ENCODE results near the gene BCOR.

Gene BCOR

DNA sequence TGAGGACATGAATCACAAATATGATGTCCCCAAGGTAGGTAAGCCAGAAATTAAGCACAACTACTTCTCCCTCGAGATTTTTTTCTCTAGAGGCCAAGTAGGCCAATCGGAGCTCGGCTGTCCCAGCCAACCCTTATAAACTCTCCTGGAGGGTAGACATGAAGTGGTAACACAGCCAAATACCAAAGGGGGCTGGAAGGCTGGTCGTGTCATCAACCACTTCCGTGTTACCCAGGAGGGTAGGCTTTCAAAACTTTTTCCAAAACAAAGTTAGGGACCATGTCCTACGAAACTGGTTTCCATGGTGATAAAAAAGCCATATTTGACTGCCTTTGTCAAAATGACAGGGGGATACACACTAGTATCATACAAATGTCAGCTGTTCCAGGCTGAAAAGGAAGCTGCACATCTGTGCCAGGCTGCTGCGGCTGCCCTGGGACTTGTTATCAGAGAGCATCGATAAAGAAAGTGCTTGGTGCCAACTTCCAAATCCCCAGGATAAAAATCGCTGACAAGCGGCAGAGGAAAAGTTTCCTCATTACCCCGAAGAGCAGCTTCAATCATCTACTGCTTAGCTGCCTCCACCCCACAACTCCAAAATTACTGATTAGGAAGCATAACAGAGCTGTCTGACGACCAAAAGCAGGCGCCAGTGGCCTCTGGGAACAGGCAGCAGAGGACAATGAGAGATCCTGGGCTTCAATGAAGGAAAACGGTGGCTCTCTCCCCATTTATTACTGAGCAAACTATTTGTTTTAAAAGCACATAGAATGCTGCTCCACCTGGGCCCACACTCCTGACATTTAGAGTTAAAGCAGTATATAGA is 20.8 kb downstream of the BCOR start:
- H3K27ac ChIP-seq: peak overlapping the region; percentile 4; the same call in 1 of the 2 replicates
- TF ChIP-seq, protein P1, sequence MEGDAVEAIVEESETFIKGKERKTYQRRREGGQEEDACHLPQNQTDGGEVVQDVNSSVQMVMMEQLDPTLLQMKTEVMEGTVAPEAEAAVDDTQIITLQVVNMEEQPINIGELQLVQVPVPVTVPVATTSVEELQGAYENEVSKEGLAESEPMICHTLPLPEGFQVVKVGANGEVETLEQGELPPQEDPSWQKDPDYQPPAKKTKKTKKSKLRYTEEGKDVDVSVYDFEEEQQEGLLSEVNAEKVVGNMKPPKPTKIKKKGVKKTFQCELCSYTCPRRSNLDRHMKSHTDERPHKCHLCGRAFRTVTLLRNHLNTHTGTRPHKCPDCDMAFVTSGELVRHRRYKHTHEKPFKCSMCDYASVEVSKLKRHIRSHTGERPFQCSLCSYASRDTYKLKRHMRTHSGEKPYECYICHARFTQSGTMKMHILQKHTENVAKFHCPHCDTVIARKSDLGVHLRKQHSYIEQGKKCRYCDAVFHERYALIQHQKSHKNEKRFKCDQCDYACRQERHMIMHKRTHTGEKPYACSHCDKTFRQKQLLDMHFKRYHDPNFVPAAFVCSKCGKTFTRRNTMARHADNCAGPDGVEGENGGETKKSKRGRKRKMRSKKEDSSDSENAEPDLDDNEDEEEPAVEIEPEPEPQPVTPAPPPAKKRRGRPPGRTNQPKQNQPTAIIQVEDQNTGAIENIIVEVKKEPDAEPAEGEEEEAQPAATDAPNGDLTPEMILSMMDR (conservative IDR thresholded peaks at IDR 0.05): no peak

DNA sequence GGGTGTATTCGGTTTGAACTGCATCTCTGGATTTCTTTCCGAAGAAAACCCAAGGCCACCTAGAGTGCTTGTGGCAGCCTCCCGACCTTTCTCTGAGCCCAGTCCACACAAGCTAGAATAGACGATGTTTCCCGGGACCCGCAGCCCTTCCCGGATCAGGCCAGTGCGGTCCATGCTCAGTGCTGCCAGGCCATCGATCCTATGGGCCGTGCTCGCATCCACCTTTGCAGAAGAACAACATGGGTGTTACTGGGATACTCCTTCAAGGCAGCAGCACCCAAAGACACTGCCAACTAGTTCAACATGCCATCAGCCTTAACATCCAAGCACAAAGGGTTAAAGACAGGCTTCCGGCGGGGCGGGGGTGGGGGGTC is 22.8 kb downstream of the BCOR start:
- H3K27ac ChIP-seq: no peak overlapping the region
- TF ChIP-seq, protein P1 (conservative IDR thresholded peaks at IDR 0.05): no peak

DNA sequence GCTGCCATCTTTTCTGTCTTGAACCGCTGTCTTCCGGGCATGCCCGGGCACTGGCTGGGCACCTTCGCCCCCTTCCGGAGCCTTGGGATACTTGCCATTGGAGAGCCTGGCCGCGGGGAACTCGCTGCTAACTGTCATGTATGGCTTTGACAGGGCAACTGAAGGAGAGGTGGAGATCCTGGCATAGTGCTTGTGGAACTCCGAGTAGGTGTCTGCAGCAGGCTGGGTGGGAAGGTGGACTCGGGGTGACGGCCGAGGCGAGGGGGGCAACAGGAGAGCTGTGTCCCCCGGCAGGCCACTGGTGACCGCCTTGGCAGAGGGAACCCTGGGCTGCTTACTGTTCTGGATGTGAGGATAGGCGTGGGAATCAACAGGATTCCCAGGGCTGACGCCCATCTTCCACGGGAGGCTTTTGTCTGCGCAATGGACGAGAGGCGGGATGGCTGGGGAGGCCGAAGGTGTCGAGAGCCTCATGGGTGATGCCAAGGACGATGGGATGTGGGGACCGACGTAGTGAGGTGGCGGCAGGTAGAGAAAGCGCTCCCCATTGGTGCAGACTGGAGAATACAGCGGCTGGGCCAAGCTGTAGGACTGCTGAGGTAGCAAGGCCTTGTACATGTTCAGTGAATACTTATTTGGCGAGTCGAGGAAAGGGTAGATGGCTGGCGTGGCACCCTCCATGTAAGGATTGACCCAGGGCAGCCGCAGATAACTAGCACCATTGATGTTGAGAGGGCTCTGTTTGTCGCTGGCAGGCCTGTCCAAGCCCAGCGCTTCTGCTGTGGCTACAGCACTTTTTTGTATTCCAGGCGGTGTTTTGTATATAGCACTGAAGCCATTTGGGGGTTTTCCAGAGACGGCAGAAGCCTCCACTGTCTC is 23.4 kb downstream of the BCOR start:
- TF ChIP-seq, protein P1 (conservative IDR thresholded peaks at IDR 0.05): no peak
- H3K27ac ChIP-seq: no peak overlapping the region

DNA sequence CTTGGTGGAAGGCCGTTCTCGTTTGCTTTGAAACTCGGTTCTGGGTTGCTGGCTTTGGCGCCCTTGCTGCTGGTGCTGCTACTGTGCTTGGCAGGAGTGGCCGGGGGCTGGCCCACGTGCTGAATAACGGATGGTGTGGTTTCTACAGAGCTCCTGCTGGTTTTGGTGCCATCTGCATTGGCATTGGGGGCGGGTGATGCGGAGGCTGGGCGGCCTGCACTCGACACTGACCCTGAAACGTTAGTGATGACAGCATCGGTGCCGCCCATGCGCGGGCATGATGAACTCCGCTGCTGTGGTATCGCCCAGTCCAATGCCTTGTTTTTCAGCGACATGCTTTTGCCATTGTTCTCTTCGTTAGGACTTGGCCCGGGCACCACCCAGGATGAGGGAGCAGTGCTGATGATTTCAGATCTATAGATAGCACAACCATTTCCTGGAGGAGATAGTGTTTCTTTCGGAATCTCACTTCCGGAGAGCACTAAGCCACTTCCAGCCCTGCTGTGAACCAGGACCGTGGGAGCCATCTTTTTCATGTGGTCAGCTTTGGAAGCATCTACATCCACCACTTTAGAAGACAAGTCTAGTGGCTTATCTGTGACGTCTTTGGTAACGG is 24.2 kb downstream of the BCOR start:
- H3K27ac ChIP-seq: no peak overlapping the region
- TF ChIP-seq, protein P1 (conservative IDR thresholded peaks at IDR 0.05): no peak

DNA sequence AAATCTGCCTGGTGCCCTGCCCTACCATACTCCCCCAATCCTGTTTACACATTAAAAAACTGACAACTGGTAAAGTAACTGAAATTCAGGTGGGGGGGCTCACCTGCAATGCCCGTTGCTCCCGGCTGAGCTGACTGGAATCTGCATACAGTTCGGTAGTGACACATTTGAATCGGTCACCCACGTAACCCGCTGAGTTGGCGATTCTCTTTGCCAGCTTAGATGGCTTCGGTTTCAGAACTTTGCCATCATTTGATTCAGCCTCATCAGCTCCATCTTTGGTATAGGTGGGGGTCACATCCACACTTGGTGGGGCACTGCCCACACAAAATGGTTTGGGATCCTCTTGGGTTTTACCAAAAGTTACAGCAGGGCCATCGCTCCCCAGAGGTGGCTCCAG is 25.5 kb downstream of the BCOR start:
- TF ChIP-seq, protein P1 (conservative IDR thresholded peaks at IDR 0.05): no peak
- H3K27ac ChIP-seq: no peak overlapping the region

DNA sequence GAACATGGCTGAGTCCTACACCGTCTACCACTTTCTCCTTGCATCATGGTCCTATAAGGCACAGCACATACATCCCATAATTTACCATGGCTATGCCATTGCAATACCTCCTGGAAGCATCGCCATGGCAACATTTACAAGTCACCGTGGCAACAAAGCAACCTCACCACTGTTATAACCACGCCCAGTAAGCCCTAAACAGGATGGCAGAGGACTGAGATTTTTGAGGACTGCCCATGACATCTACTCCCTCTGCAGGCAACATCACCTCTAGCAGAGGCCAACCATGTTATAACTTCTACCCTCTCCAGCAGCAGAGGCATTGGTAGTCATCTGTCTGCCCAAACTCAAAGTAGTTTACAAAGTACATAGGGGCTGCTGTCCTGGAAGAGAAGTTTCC is 29.7 kb downstream of the BCOR start:
- TF ChIP-seq, protein P1 (conservative IDR thresholded peaks at IDR 0.05): no peak
- H3K27ac ChIP-seq: no peak overlapping the region

DNA sequence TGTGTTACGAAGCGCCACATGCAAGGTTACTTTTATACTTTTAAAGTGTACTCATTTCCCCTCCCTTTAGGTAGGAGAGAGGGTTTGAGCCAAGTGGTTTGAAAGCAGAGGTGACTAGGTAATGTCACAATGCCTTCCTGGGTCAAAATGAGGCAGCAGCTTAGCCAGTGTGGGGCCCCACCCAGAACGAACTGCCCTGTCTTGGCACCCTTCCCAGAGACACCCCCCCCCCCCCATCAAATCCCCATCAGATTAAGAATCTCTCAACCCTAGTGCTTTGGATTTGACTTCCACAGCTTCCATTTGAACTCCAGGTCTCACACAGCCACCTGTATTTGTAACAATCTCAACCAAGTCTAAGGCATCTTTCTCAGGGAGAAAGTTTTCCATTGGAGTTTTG is 31.1 kb downstream of the BCOR start:
- TF ChIP-seq, protein P1 (conservative IDR thresholded peaks at IDR 0.05): no peak
- H3K27ac ChIP-seq: no peak overlapping the region

All from VCaP (cell line).